ENCODE measurements around the gene NR2F1-AS1. TPM values are rescaled to one million over a fixed set of nuclear protein-coding genes. Genes with fewer than 3 reads are reported as not detected.

NR2F1-AS1 gene
- total RNA-seq, 1 donor from 2014 or later, result 13.6 TPM

DNA sequence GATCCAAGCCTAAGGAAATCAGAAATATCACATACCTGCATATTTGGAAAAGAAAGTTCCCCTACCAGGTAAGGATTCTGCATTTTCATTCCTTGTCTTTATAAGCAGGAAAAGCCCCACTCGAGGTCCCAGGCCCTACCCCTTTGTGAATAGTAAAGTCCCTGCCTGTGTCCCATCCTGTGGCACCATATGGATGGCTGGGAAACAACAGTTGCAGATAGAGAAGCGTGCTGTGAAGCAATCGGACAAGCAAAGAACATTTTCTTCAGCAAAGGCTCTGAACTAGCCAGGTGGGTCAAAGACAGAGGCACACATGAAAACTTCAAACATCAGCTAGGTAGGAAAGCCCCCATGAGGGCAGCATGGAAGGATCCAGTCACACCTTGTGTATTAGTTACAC is 169.3 kb downstream of the NR2F1-AS1 start:
- Mint-ChIP-seq H3K4me1 (peaks cover 23% of the 10 kb centered on the region), H3K27ac (no peak overlapping the region), H3K27me3 (ENCODE audit: low read depth) (no peaks in the 10 kb centered on the region), H3K36me3 (no peaks in the 10 kb centered on the region), H3K9me3 (no peaks in the 10 kb centered on the region), H3K4me3 (no peak overlapping the region)
- TF ChIP-seq, protein P1, sequence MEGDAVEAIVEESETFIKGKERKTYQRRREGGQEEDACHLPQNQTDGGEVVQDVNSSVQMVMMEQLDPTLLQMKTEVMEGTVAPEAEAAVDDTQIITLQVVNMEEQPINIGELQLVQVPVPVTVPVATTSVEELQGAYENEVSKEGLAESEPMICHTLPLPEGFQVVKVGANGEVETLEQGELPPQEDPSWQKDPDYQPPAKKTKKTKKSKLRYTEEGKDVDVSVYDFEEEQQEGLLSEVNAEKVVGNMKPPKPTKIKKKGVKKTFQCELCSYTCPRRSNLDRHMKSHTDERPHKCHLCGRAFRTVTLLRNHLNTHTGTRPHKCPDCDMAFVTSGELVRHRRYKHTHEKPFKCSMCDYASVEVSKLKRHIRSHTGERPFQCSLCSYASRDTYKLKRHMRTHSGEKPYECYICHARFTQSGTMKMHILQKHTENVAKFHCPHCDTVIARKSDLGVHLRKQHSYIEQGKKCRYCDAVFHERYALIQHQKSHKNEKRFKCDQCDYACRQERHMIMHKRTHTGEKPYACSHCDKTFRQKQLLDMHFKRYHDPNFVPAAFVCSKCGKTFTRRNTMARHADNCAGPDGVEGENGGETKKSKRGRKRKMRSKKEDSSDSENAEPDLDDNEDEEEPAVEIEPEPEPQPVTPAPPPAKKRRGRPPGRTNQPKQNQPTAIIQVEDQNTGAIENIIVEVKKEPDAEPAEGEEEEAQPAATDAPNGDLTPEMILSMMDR (IDR thresholded peaks at IDR 0.05; ENCODE audit: unreplicated experiment), result no peak
- no peak for DNase-seq (ENCODE audit: low spot score in 2 of 2, unreplicated experiment in 2 of 2)

DNA sequence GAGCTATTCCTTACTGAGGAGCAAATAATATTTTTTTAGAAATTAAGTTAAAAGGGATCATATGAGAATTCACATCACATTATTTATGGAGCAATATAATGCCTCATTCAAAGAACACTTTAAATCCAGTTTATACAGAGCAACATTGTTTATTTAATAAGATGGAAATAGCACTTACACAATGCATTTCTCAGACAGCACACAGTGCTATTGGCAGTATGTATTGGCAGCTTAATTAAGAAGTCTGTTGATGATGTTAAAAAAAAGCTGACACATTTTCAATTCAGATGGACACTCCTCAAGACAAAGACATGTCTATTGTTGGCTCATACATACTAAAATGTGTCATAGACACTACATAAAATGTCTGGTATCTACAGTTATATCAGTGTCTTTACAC is 171.3 kb downstream of the NR2F1-AS1 start:
- no peak for DNase-seq (ENCODE audit: low spot score in 2 of 2, unreplicated experiment in 2 of 2)
- TF ChIP-seq, protein P1 (IDR thresholded peaks at IDR 0.05; ENCODE audit: unreplicated experiment), result no peak
- no peak overlapping the region for H3K4me3 Mint-ChIP-seq
- H3K27me3 Mint-ChIP-seq (ENCODE audit: low read depth), result no peaks in the 10 kb centered on the region
- peaks cover 7% of the 10 kb centered on the region for H3K9me3 Mint-ChIP-seq
- peaks cover 2% of the 10 kb centered on the region for H3K36me3 Mint-ChIP-seq
- H3K27ac Mint-ChIP-seq, result no peak overlapping the region
- H3K4me1 Mint-ChIP-seq, result peaks cover 24% of the 10 kb centered on the region

DNA sequence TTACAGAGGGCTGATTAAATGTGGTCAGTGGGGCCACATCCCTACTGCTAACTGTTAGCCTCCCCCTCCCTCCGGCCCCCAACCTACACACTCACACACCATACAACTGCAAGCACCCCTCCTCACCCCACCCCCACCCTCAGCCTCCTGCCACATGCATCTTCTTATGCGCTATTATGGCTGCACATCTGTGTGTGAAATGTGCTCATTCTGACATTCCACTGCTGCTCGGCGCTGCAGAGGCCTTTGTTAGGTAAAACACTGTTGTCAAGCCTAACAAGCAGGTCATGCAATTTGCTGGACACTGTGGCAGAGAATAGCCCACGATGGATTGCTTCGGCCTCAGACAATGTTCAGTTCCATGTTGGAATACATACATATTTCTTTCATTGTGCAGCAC is 173.6 kb downstream of the NR2F1-AS1 start:
- Mint-ChIP-seq H3K27ac (peak overlapping the region; percentile 37), H3K4me1 (peaks cover 44% of the 10 kb centered on the region), H3K36me3 (peaks cover 2% of the 10 kb centered on the region), H3K9me3 (peaks cover 7% of the 10 kb centered on the region), H3K27me3 (ENCODE audit: low read depth) (no peaks in the 10 kb centered on the region), H3K4me3 (no peak overlapping the region)
- TF ChIP-seq, protein P1 (IDR thresholded peaks at IDR 0.05; ENCODE audit: unreplicated experiment), result no peak
- no peak for DNase-seq (ENCODE audit: low spot score in 2 of 2, unreplicated experiment in 2 of 2)

DNA sequence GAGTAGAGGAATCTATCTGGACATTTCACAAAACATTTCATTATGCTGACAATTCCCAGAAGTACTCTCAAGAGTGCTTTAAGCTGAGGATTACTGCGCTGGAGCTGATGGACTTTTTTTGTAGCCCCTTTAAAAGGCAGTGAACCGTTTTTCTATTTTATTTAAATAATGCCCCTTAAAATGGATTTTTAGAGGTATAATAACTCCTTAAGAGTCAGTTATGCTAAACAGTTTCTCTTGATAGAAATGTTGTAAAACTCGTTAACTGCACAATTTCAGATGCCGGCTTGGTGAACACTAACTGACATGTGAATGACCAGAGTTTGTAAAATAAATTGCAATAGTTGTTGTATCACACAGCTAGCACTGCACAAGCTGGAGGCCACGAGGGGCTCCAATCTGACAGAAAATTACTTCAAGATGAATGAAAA is 174.0 kb downstream of the NR2F1-AS1 start:
- no peaks in the 10 kb centered on the region for H3K27me3 Mint-ChIP-seq (ENCODE audit: low read depth)
- peak overlapping the region; percentile 37 for H3K27ac Mint-ChIP-seq
- H3K36me3 Mint-ChIP-seq, result peaks cover 2% of the 10 kb centered on the region
- no peak for DNase-seq (ENCODE audit: low spot score in 2 of 2, unreplicated experiment in 2 of 2)
- TF ChIP-seq, protein P1 (IDR thresholded peaks at IDR 0.05; ENCODE audit: unreplicated experiment), result no peak
- no peak overlapping the region for H3K4me3 Mint-ChIP-seq
- H3K4me1 Mint-ChIP-seq, result peaks cover 45% of the 10 kb centered on the region
- H3K9me3 Mint-ChIP-seq, result peaks cover 7% of the 10 kb centered on the region

DNA sequence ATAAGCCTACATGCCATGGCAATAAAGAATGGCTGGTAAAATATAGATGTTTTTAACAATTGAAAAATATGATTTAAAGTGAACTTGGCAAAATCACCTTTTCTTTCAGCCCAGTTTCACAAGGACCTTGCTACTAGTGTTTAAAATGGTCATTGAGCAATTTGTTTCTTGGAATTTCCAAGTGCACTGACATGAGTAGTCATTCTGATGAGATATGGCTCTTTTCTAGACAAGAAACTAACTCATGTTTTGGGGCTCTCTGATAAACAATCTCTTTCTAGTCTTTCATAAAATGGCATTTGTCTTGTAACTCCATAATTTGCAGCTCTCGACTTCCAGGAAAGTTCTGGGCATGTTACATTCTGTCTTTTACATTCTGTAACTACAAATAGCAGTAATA is 176.8 kb downstream of the NR2F1-AS1 start:
- TF ChIP-seq, protein P1 (IDR thresholded peaks at IDR 0.05; ENCODE audit: unreplicated experiment), result no peak
- H3K27ac Mint-ChIP-seq, result no peak overlapping the region
- H3K4me1 Mint-ChIP-seq, result peaks cover 53% of the 10 kb centered on the region
- no peak overlapping the region for H3K4me3 Mint-ChIP-seq
- DNase-seq (ENCODE audit: low spot score in 2 of 2, unreplicated experiment in 2 of 2), result no peak
- H3K27me3 Mint-ChIP-seq (ENCODE audit: low read depth), result no peaks in the 10 kb centered on the region
- H3K9me3 Mint-ChIP-seq, result peaks cover 7% of the 10 kb centered on the region
- peaks cover 2% of the 10 kb centered on the region for H3K36me3 Mint-ChIP-seq
